ENCODE measurements around the gene ASCC1. TPM values are rescaled to one million over a fixed set of nuclear protein-coding genes. Genes with fewer than 3 reads are reported as not detected.
A peak's percentile ranks its signal among the peaks of the same experiment; 100 is the strongest.

Gene ASCC1
- total and polyA plus RNA-seq, 2 experiments from 2014 or later: 13.7 to 37.2 TPM

DNA sequence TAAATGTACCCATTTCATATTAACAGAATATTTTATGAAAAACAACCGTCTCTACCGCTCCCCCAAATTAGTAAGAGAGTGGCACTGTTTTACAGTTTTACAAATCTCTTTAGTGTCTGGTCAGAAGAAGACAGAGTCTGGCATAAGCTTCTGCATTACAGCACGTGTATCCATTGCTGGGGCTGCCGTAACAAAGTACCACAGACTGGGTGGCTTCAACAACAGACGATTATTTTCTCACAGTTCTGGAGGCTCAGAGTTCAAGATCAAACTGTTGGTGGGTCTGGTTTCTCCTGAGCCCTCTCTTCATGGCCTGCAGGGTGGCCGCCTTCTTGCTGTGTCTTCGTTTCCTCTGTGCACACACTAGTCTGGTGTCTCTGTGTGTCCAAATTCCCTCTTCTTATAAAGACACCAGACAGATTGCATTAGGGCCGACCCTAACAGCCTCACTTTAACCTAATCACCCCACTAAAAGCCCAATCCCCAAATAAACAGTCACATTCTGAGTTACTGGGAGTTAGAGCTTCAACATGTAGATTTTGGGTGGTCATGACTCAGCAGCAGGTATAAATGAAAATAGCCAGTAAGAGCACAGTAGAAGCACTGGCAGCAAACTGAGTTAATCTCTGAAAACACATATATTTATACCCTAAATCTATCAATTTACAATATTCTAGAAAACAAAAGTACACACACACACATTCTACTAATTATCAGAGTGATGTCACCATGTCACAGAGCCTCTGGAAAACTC, 123.7 kb downstream of the ASCC1 start:
- Histone ChIP-seq H2AFZ (no peak overlapping the region), H3K4me2 (no peak overlapping the region), H3K27me3 (ENCODE audit: insufficient read depth) (peaks cover 34% of the 10 kb centered on the region), H3F3A (replicated peaks; ENCODE audit: low read depth) (peaks cover 6% of the 10 kb centered on the region; the same call in 1 of the 2 replicates), H3K36me3 (ENCODE audit: insufficient read depth) (no peaks in the 10 kb centered on the region), H3K79me2 (replicated peaks; ENCODE audit: insufficient read depth) (no peaks in the 10 kb centered on the region), H3K4me3 (no peak overlapping the region), H3K9me2 (ENCODE audit: insufficient read depth) (no peaks in the 10 kb centered on the region), H4K20me1 (replicated peaks; ENCODE audit: insufficient read depth) (no peaks in the 10 kb centered on the region), H3K4me1 (ENCODE audit: insufficient read depth) (peaks cover 14% of the 10 kb centered on the region), H3K27ac (ENCODE audit: low read depth) (0 out of 2 replicates have a peak overlapping the region, but pooled peaks have one; percentile 2)
- H3K9me3 Mint-ChIP-seq: no peaks in the 10 kb centered on the region
- peaks cover 29% of the 10 kb centered on the region for H3K27me3 Mint-ChIP-seq (ENCODE audit: insufficient read depth, low read depth, poor library complexity)
- no peak for ATAC-seq
- H3K36me3 Mint-ChIP-seq (ENCODE audit: low read depth): peaks cover 3% of the 10 kb centered on the region; the same call in 2 of the 3 replicates
- TF ChIP-seq STAT1 (IDR thresholded peaks at IDR 0.05; ENCODE audit: unreplicated experiment) (no peak), EZH2 (IDR thresholded peaks at IDR 0.05; ENCODE audit: low read depth, unreplicated experiment) (no peak)
- no peak for DNase-seq (ENCODE audit: low spot score)
- peaks cover 22% of the 10 kb centered on the region for H3K4me1 Mint-ChIP-seq
- H3K4me3 Mint-ChIP-seq: no peak overlapping the region
- H3K27ac Mint-ChIP-seq: no peak overlapping the region

DNA sequence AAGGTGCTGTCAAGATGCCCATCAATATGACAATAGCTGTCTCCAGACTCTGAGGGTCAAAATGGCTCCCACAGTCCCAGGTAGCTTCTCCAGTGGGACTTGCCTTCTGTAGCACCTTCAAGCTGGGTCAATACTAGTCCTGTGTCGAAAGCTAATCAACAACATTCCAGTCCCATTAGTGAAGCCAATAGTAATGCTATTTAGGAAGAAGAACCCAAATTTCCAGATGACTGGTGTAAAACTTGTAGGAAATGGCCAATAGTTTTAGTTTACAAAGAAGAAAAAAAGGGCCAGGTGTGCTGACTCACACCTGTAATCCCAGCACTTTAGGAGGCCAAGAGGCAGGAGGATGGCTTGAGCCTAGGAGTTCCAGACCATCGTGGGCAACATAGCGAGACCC, 125.8 kb downstream of the ASCC1 start:
- Histone ChIP-seq H3K9me2 (ENCODE audit: insufficient read depth) (no peaks in the 10 kb centered on the region), H3K27ac (ENCODE audit: low read depth) (no peak overlapping the region), H3K4me1 (ENCODE audit: insufficient read depth) (peaks cover 21% of the 10 kb centered on the region), H3K4me2 (no peak overlapping the region), H4K20me1 (replicated peaks; ENCODE audit: insufficient read depth) (no peaks in the 10 kb centered on the region), H2AFZ (no peak overlapping the region), H3K27me3 (ENCODE audit: insufficient read depth) (peaks cover 54% of the 10 kb centered on the region), H3K36me3 (ENCODE audit: insufficient read depth) (no peaks in the 10 kb centered on the region), H3F3A (replicated peaks; ENCODE audit: low read depth) (peaks cover 6% of the 10 kb centered on the region; the same call in 1 of the 2 replicates), H3K79me2 (replicated peaks; ENCODE audit: insufficient read depth) (no peaks in the 10 kb centered on the region), H3K4me3 (no peak overlapping the region)
- H3K27me3 Mint-ChIP-seq (ENCODE audit: insufficient read depth, low read depth, poor library complexity): peaks cover 48% of the 10 kb centered on the region
- peaks cover 30% of the 10 kb centered on the region for H3K4me1 Mint-ChIP-seq
- DNase-seq (ENCODE audit: low spot score) (no peak), ATAC-seq (no peak)
- H3K27ac Mint-ChIP-seq: no peak overlapping the region
- no peak overlapping the region for H3K4me3 Mint-ChIP-seq
- no peaks in the 10 kb centered on the region for H3K9me3 Mint-ChIP-seq
- no peaks in the 10 kb centered on the region; the same call in 2 of the 3 replicates for H3K36me3 Mint-ChIP-seq (ENCODE audit: low read depth)
- TF ChIP-seq, protein P1, sequence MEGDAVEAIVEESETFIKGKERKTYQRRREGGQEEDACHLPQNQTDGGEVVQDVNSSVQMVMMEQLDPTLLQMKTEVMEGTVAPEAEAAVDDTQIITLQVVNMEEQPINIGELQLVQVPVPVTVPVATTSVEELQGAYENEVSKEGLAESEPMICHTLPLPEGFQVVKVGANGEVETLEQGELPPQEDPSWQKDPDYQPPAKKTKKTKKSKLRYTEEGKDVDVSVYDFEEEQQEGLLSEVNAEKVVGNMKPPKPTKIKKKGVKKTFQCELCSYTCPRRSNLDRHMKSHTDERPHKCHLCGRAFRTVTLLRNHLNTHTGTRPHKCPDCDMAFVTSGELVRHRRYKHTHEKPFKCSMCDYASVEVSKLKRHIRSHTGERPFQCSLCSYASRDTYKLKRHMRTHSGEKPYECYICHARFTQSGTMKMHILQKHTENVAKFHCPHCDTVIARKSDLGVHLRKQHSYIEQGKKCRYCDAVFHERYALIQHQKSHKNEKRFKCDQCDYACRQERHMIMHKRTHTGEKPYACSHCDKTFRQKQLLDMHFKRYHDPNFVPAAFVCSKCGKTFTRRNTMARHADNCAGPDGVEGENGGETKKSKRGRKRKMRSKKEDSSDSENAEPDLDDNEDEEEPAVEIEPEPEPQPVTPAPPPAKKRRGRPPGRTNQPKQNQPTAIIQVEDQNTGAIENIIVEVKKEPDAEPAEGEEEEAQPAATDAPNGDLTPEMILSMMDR (conservative IDR thresholded peaks at IDR 0.05; ENCODE audit: low read depth in 2 of 2): no peak
- TF ChIP-seq POLR2AphosphoS5 (IDR thresholded peaks at IDR 0.05; ENCODE audit: low read depth) (no peak), JUNB (IDR thresholded peaks at IDR 0.05; ENCODE audit: unreplicated experiment) (no peak)
- TF ChIP-seq, protein P2, sequence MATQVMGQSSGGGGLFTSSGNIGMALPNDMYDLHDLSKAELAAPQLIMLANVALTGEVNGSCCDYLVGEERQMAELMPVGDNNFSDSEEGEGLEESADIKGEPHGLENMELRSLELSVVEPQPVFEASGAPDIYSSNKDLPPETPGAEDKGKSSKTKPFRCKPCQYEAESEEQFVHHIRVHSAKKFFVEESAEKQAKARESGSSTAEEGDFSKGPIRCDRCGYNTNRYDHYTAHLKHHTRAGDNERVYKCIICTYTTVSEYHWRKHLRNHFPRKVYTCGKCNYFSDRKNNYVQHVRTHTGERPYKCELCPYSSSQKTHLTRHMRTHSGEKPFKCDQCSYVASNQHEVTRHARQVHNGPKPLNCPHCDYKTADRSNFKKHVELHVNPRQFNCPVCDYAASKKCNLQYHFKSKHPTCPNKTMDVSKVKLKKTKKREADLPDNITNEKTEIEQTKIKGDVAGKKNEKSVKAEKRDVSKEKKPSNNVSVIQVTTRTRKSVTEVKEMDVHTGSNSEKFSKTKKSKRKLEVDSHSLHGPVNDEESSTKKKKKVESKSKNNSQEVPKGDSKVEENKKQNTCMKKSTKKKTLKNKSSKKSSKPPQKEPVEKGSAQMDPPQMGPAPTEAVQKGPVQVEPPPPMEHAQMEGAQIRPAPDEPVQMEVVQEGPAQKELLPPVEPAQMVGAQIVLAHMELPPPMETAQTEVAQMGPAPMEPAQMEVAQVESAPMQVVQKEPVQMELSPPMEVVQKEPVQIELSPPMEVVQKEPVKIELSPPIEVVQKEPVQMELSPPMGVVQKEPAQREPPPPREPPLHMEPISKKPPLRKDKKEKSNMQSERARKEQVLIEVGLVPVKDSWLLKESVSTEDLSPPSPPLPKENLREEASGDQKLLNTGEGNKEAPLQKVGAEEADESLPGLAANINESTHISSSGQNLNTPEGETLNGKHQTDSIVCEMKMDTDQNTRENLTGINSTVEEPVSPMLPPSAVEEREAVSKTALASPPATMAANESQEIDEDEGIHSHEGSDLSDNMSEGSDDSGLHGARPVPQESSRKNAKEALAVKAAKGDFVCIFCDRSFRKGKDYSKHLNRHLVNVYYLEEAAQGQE (IDR thresholded peaks at IDR 0.05; ENCODE audit: unreplicated experiment): no peak
- TF ChIP-seq, protein P3, sequence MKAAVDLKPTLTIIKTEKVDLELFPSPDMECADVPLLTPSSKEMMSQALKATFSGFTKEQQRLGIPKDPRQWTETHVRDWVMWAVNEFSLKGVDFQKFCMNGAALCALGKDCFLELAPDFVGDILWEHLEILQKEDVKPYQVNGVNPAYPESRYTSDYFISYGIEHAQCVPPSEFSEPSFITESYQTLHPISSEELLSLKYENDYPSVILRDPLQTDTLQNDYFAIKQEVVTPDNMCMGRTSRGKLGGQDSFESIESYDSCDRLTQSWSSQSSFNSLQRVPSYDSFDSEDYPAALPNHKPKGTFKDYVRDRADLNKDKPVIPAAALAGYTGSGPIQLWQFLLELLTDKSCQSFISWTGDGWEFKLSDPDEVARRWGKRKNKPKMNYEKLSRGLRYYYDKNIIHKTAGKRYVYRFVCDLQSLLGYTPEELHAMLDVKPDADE (IDR thresholded peaks at IDR 0.05): no peak
- TF ChIP-seq, protein P4, sequence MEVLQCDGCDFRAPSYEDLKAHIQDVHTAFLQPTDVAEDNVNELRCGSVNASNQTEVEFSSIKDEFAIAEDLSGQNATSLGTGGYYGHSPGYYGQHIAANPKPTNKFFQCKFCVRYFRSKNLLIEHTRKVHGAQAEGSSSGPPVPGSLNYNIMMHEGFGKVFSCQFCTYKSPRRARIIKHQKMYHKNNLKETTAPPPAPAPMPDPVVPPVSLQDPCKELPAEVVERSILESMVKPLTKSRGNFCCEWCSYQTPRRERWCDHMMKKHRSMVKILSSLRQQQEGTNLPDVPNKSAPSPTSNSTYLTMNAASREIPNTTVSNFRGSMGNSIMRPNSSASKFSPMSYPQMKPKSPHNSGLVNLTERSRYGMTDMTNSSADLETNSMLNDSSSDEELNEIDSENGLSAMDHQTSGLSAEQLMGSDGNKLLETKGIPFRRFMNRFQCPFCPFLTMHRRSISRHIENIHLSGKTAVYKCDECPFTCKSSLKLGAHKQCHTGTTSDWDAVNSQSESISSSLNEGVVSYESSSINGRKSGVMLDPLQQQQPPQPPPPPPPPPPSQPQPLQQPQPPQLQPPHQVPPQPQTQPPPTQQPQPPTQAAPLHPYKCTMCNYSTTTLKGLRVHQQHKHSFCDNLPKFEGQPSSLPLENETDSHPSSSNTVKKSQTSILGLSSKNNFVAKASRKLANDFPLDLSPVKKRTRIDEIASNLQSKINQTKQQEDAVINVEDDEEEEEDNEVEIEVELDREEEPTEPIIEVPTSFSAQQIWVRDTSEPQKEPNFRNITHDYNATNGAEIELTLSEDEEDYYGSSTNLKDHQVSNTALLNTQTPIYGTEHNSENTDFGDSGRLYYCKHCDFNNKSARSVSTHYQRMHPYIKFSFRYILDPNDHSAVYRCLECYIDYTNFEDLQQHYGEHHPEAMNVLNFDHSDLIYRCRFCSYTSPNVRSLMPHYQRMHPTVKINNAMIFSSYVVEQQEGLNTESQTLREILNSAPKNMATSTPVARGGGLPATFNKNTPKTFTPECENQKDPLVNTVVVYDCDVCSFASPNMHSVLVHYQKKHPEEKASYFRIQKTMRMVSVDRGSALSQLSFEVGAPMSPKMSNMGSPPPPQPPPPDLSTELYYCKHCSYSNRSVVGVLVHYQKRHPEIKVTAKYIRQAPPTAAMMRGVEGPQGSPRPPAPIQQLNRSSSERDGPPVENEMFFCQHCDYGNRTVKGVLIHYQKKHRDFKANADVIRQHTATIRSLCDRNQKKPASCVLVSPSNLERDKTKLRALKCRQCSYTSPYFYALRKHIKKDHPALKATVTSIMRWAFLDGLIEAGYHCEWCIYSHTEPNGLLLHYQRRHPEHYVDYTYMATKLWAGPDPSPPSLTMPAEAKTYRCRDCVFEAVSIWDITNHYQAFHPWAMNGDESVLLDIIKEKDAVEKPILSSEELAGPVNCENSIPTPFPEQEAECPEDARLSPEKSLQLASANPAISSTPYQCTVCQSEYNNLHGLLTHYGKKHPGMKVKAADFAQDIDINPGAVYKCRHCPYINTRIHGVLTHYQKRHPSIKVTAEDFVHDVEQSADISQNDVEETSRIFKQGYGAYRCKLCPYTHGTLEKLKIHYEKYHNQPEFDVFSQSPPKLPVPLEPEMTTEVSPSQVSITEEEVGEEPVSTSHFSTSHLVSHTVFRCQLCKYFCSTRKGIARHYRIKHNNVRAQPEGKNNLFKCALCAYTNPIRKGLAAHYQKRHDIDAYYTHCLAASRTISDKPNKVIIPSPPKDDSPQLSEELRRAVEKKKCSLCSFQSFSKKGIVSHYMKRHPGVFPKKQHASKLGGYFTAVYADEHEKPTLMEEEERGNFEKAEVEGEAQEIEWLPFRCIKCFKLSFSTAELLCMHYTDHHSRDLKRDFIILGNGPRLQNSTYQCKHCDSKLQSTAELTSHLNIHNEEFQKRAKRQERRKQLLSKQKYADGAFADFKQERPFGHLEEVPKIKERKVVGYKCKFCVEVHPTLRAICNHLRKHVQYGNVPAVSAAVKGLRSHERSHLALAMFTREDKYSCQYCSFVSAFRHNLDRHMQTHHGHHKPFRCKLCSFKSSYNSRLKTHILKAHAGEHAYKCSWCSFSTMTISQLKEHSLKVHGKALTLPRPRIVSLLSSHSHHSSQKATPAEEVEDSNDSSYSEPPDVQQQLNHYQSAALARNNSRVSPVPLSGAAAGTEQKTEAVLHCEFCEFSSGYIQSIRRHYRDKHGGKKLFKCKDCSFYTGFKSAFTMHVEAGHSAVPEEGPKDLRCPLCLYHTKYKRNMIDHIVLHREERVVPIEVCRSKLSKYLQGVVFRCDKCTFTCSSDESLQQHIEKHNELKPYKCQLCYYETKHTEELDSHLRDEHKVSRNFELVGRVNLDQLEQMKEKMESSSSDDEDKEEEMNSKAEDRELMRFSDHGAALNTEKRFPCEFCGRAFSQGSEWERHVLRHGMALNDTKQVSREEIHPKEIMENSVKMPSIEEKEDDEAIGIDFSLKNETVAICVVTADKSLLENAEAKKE (CRISPR knock-in tag; IDR thresholded peaks at IDR 0.05): no peak

Data from GM23338 (cell line).